GM13976 (cell line): ENCODE measurements around the gene ENO1.

ENCODE experiments used
- DNase-seq: peaks from one replicate; pipeline ENCODE4 v3.0.0; 2012; ENCODE audit warnings: low spot score
- in situ Hi-C: fragments of 300-500 bp; cut with MboI; formaldehyde crosslinking; loops from one replicate; pipeline ENCODE4 v1.12.0; 2022; ENCODE audit warnings: low sequenced_read_pairs, mixed read lengths, inconsistent platforms; ENCODE audit not compliant: unreplicated experiment
- TF ChIP-seq, protein P1 (sequence below): IDR thresholded peaks from 2 replicates; pipeline ENCODE4 v1.5.1; 2012; ENCODE audit warnings: borderline replicate concordance, mild to moderate bottlenecking; ENCODE audit not compliant: insufficient read depth; ENCODE audit errors: extremely low read depth, missing control alignments, control extremely low read depth

The ENO1 gene

DNA sequence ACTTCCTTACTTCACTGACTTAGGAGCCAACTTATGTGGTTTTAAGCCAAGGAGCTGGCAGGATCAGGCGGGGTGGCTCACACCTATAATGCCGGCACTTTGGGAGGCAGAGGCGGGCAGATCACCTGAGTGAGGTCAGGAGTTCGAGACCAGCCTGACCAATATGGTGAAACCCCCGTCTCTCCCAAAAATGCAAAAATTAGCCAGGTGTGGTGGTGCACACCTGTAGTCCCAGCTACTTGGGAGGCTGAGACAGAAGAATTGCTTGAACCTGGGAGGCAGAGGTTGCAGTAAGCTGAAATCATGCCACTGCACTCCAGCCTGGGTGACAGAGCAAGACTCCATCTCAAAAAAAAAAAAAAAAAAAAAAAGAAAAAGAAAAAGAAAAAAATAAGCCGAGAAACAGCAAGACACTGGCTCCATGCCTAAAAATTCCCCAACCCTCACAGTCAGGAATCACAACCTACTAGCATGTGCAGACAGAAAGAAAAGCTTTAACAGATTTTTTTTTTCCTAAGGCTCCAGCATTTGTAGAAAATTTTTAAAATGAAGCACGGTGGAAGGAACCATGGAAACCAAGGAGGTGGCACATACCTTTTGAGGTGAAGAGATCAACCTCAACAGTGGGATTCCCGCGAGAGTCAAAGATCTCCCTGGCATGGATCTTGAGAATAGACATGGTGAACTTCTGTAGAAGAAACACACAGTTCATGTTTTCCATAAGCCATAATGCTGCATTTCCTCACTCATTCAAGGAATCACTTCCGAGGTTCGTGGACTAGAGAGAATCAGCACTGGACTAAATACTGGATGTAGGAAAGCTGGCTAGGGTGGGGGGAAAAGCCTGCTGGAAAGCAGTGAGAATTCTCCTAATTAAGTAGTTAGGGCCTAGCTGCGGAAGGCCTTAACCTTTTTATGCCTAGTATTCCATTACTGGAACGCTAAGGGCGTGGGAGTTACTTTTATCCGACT is 4.0 kb downstream of the ENO1 start:
- in situ Hi-C loops: no loop called here
- TF ChIP-seq, protein P1, sequence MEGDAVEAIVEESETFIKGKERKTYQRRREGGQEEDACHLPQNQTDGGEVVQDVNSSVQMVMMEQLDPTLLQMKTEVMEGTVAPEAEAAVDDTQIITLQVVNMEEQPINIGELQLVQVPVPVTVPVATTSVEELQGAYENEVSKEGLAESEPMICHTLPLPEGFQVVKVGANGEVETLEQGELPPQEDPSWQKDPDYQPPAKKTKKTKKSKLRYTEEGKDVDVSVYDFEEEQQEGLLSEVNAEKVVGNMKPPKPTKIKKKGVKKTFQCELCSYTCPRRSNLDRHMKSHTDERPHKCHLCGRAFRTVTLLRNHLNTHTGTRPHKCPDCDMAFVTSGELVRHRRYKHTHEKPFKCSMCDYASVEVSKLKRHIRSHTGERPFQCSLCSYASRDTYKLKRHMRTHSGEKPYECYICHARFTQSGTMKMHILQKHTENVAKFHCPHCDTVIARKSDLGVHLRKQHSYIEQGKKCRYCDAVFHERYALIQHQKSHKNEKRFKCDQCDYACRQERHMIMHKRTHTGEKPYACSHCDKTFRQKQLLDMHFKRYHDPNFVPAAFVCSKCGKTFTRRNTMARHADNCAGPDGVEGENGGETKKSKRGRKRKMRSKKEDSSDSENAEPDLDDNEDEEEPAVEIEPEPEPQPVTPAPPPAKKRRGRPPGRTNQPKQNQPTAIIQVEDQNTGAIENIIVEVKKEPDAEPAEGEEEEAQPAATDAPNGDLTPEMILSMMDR: no peak
- DNase-seq: no peak

DNA sequence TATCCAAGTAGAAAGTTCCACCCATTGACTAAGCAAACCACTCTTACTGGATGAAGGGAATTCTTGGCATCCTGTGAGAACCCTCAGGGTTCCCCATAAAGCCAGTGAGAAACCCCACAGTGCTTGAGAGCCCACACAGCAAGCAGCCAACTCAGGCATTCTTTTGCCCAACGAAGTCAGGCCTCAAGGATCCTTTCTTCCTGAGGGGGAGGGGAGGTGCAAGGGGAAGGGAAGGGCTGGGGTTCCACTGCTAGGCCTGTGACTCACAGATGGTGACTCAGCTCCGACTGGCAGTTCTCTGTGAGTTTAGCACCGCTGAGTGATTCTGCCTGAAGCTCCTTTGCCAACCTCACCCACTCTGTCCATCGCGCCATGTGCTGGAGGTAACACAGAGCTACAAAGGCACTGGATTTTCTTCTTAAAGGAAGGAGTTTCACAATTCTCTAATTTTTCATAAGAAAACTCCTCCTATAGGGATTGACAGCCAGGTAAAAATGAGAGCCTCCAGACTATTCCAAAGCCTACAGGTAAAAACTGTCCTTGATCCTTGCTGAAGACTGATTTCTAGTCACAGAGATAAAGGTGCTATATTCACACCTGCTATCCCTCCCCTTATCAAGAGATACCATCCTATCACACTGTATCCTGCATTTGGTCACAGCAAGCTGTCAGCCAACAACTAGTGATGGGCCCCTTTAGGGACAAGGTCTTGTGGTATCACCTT is 4.8 kb downstream of the ENO1 start:
- TF ChIP-seq, protein P1: no peak
- in situ Hi-C loops: no loop called here

DNA sequence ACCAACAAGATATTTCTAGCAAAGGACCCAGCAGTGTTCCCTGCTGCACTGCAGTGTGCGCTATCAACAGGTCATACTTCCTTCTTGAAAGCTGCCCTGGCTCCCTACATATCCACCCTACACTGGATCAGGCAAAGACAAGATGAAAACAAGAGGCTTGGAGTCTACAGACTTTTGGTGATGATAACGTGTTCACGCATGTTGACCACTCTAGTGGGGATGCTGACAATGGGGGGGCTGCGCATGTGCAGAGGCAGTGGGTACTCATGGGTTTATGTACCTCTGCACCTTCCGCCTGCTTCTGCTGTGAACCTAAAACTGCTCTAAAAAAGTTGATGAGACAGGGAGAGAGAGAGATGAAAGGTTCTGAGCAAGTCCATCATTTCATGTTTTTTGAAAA is 5.5 kb downstream of the ENO1 start:
- in situ Hi-C loops: no loop called here
- TF ChIP-seq, protein P1: no peak

More for the DNA sequence above, 4.8 kb downstream of the ENO1 start:
- DNase-seq: no peak

DNA sequence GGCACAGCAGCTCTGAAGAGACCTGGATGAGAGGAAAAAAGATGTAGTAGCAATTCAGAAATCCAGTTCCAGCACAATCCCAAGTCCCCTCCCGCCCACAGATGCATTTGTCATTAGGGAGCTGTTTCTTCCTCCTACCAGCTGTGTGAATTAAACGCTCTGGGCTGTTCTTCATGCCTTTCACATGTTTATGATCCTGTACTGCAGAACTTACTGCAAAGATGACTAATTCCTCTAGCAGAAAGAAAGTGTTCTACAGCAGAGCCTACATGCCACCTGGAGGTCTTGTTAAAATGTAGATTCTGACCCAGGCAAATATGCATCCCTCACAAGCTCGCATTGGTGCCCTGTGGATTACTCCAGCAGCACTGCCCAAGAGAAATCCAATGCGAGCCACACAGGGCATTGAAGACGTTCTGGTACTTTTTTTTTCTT is 6.5 kb downstream of the ENO1 start:
- in situ Hi-C loops: no loop called here
- TF ChIP-seq, protein P1: no peak
- no peak for DNase-seq

More for the DNA sequence above, 5.5 kb downstream of the ENO1 start:
- DNase-seq: no peak

DNA sequence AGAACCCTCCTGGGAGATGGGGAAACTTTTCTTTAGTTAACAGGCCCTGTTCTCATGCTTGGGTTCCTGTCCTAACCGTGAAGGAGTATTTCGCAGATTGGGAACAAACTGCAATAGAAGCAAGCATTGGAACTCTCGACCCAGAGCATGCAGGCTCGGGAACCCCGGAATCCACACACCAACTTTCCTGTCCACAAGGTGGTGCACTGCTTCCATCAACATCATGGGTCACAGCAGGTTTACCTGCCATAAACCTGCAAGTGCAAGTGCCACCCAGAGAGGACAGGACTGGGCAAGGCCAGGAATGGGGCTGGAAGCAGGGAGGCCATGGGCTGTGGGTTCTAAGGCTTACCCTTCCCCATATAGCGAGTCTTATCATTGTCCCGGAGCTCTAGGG is 6.9 kb downstream of the ENO1 start:
- no peak for DNase-seq
- TF ChIP-seq, protein P1: no peak
- in situ Hi-C loops: no loop called here

DNA sequence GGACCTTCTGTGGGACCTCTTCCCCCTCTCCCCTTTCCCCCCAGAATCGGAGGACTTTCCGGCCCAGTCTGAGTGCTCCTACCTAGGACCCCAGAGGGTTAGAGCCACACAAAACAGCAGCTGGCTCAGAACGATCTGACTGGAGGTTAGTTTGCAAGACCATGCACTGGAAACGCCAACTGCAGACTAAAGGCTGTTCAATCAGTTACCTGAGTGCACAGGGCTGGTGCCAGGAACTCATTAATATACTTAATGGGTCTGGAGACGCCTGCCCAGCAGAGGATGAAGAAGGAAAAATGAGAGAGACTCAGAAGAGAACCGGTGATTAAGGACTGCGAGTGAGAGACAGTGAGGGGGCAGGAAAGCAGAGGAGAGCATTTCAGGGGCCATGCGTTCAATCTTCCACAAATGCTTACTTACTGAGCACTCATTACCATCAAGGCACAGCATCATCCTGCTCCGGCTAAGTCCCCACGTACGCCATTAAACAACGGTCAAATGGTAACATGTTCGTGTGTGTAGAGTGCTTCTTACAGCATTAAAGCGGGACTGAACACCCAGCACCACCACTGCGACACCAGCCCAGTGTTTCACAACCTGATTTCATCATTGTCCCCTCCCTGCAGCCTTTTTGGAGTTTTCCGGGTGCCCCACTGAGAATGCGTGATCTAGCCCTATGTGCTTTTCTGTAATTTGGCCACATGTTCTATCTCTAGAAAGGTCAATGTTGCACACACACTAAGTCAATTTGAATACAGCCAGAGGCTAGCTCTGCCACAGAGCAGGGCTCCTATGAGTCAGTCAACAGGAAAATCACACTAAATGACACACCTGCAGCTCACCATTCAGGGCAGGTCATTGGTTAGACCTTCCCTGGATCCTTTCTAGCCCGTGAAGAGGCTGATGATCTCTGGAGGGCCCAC is 7.6 kb downstream of the ENO1 start:
- TF ChIP-seq, protein P1: no peak
- DNase-seq: no peak
- in situ Hi-C loops: no loop called here
